GM18505 (cell line): ENCODE measurements around the gene RSU1.

ENCODE experiments used
- ATAC-seq: cut with Tn5 transposase; IDR thresholded peaks from one replicate; pipeline ENCODE4 v1.9.1; 2021; ENCODE audit not compliant: unreplicated experiment
- POLR2A ChIP-seq: IDR thresholded peaks from 4 replicates; pipeline ENCODE4 v1.6.1; 2011; ENCODE audit warnings: borderline replicate concordance; ENCODE audit not compliant: insufficient read depth, insufficient read length; ENCODE audit errors: extremely low read depth

RSU1 gene

DNA sequence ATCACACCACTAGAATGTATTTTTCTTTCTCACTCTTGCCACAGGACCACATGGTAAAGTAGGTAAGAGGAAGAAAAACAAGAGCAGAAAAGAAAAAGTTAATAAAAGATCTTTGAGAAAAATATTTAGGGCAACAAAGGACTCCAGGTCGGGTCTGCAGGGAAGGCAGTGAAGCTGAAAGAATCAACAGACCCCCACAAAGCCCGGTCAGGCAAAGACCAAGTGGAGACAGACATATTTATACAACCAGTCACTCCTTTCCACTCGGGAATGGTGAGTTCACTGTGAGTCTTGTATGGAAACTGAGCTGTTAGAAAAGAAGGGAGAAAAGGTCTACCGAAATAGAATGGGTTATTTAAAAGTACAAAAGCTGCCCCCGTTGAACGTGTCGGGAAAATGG, 28.0 kb downstream of the RSU1 start:
- no peak for TF ChIP-seq POLR2A
- ATAC-seq: no peak

DNA sequence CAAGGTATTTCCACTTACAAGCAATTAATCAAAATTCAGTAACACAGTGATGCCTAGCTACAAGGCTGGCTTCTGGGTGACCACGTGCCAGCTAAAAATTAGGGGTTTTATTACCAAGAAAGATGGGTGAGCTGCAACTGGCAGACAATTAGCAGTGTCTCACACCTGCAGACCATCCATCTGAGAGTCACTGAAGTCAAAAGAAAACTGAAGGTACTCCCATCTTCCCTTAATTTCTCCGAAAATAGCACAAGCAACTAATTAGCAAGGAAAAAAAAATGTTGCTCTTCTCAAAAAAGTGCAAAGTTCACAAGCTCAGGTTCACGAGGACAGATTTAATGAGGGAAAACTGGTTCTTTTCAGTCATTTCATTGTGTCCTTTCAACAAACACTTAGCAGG, 28.4 kb downstream of the RSU1 start:
- no peak for ATAC-seq
- TF ChIP-seq POLR2A: no peak

- no peak for TF ChIP-seq POLR2A
- no peak for ATAC-seq
These were observed 29.1 kb downstream of the RSU1 start for GRCh38 chr10:16788125-16788524.

GRCh38 chr10:16787361-16787791, 29.8 kb downstream of the RSU1 start:
- ATAC-seq: no peak
- TF ChIP-seq POLR2A: no peak

DNA sequence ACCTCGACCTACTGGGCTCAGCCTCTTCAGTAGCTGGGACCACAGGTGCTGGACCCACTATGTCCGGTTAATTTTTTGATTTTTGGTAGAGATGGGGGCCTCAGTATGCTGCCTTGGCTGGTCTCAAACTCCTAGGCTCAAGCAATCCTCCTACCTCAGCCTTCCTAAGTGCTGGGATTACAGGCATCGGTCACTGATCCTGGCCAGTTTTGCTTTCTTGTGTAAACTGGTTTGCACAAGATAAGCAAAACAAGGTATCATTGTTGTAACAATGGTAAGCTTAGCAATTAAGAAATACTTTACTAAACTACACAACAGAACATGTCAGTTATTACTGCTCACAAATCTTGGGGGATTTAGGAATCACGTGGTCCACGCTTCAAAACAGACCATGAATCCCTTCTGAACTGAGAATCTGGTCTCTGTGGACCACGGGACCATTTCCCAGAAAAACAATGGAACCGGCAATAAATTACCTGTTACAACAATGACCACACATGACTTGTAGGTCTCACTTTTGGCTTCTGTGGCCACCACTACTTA, 36.8 kb downstream of the RSU1 start:
- ATAC-seq: no peak
- no peak for TF ChIP-seq POLR2A

DNA sequence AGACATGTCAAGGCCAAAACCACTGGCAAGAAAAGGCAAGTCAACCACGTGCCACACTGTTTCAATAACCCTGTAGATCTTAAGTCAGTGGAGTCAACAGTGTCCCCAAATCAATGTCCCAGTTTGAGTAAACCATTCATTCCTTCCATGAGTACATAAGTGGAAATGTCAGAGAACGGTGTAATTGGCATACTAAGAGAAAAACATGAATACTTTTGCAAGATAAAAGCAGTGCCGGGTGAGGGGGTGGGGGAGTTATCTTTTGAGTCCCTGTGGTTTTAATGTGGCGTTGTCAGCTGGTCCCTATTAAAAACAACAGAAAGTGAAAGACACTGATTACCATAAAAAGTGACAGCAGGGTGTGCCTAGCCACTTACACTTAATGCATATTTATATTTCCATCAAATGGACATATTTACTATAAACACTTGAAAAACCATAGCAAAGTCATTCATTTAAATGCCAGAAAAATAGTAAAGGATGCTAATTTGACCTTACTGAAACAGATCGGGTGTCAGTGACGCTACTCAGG, 37.8 kb downstream of the RSU1 start:
- TF ChIP-seq POLR2A: no peak
- peak; percentile 68 for ATAC-seq

GRCh38 chr10:16777473-16778370, 39.5 kb downstream of the RSU1 start:
- peak; percentile 50 for ATAC-seq
- TF ChIP-seq POLR2A: no peak

DNA sequence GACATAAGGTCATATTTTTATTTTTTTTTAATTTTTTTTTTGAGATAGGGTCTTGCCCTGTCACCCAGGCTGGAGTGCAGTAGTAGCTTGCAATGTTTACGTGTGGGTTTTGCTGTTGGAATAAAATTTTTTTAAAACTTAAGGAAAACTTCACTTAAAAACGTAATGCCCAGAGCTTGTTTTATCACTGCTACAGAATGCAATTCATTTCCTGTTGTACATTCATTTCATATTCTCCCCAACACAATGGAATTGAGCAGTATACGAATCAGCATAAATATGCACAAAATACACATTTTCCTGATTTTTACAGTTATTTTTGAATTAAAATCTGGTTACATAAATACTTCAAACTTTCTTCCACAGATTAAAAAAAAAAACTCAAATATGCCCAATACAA, 40.3 kb downstream of the RSU1 start:
- TF ChIP-seq POLR2A: no peak
- no peak for ATAC-seq

DNA sequence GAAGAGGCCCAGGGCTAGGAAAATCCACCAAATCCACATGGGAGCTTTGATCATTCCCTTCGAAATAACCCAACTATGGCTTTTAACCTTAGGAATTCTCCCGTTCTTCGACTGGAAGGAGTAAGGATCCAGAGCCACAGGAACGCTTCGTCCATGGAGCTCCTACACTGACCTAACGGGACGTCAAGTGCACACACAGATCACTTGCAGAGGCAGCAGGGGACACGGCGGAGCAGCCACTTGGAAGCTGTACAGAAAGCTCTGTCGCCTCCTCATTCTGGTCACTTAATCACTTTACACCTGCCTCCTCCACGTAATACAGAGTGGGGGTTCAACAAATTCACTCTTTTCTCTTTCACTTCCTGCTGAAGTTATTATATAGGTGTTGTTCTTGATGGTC, 43.9 kb downstream of the RSU1 start:
- no peak for TF ChIP-seq POLR2A
- ATAC-seq: no peak

DNA sequence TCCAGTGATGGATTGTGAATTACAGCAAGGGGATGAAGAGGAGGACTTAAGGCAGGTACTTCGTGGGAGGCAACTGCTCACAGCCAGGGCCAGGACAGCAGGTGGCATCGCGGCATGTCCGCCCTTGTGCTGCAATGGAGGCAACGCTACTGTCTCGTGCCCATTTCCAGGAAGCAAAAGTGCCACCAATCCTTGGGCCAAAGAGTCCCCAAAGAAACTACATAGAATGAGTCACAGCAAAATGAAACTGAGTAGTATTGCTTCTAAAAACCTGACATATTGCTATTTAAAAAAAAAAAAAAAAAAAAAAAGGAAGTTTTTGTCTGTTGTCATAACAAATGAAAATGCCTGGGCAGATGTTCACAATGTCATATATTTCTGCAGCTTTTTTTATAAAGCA, 46.6 kb downstream of the RSU1 start:
- no peak for TF ChIP-seq POLR2A
- no peak for ATAC-seq

- no peak for ATAC-seq
These were observed 47.1 kb downstream of the RSU1 start for GRCh38 chr10:16770141-16770540.

DNA sequence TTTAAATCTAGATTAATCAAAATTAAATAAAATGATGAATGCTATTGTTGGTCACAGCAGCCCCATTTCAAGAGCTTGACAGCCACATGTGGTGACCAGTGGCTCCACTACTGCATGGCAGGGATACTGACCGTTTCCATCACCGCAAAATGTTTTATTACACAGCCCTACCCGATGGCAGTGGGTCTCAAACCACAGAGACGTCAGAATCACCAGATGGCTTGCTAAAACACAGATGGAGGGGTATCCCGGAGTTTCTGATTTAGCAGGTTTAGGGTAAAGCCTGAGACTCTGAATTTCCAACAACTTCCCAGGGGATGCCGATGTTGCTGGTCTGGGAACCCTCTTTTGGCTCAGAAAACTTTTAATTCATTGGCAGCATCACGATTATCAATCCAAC, 47.9 kb downstream of the RSU1 start:
- ATAC-seq: no peak
- TF ChIP-seq POLR2A: no peak

More at GRCh38 chr10:16770141-16770540, 47.1 kb downstream of the RSU1 start:
- TF ChIP-seq POLR2A: no peak

DNA sequence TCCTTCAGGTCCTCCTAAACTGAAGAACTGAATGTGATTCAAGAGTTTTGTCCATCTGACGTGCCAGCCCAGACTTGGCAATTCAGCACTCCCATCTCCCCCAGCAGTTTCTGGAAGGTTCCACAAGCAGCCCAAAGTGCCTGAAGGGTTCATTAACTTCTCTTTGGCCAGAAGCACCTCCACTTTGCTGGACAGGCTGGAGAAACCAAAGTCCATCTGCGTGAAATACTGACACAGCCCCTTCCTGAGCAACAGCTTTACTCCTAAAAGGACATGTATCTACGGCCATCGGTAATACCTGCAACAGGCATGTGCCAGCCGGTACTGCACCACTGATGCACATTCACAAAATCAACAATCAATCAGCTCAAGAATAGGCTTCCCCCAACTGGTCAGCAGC, 48.5 kb downstream of the RSU1 start:
- ATAC-seq: no peak
- TF ChIP-seq POLR2A: no peak

DNA sequence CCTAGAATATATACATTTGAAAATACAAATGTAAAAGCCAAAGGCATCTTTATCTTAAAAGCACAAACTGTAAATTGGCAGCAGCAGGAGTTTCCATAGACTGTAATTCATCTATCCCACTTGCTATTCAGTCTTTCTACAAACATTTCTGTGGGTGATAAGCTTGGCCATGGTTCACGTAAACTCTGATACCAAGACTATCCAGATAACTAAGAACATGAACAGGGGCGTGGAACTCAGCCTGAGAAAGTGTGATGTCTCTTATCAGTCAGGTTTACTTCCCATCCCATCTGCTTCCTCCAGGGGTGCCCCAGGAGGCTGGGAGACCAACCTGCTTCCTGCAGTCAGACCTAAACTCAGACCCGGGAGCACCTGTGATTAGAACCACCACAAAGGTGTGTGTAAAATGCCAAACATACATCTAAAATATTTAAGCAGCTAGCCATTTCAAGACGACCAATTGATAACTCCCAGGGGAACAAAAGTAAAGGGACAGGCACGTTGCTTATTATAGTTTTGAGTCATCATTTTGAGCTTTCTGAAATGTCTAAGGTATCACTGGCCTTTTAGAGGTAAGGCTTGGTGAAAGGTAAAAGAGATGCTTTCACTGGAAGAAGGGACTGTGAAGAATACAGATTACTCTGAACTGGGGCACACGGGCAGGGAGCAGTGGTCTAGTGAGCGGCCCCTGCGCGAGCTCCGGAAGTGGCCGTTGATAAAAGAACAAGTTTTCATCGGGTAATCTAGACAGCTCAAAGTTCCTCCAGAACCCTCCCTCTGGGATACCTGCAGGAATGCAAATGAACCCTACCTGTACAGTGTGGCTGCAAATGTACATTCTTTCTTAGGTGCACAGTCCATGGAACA, 51.5 kb downstream of the RSU1 start:
- TF ChIP-seq POLR2A: no peak
- peak; percentile 73 for ATAC-seq

DNA sequence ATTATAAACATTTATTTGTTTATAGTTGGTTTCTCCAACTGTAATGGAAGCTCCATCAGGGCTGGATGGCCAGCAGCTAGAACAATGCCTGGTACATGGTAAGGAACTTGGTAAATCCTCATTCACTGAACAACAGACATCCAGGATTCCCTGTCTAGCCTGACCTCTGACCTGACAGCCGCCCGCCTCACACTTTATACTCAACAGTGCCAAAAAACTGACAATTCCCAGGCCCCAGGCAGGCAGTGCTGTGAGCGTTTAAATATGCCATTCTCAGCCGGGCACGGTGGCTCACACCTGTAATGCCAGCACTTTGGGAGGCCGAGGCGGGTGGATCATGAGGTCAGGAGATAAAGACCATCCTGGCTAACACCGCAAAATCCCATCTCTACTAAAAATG, 55.9 kb downstream of the RSU1 start:
- no peak for TF ChIP-seq POLR2A
- ATAC-seq: no peak
